Measurements from ENCODE around the gene ARRB2. TPM values are rescaled to one million over a fixed set of nuclear protein-coding genes. Genes with fewer than 3 reads are reported as not detected.

The ARRB2 gene
- total and polyA plus RNA-seq, 2 of the 13 experiments (the other 11 are each of a cell fraction or from before 2014, with no cell fraction given) = 21.5 to 49.2 TPM

DNA sequence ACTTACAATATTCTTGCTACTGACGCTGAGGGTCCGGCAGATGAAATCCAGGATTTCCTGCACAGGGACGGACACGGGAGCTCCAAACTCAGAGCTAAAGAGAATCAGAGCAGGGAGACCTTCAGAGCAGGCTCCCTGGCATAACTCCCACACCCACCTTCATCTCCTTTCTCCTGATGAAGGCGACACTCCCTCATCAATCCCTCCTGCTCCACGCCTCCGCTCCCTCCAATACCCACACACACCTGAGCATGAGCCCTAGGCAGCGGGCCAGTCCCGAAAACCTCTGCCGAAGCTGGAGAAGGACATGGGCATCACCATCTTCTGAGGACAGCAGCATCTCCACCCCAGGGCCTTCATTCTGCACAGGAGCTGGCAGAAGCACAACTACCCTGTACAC lies 34.6 kb upstream of the ARRB2 start:
- peaks cover 61 to 90% of the 10 kb centered on the region in 2 experiments for H3K36me3 ChIP-seq (replicated peaks in 1 of 2; ENCODE audit: control insufficient read depth in 1 of 2, insufficient read depth in 2 of 2, low read length in 2 of 2)
- no peak for ATAC-seq

More for the DNA sequence above, 34.6 kb upstream of the ARRB2 start:
- H3K4me1 ChIP-seq (ENCODE audit: insufficient read depth, low read length) = peaks cover 21% of the 10 kb centered on the region
- POLR2A ChIA-PET = no interaction called here
- BruUV-seq (replicated peaks) = no TSS peak
- in situ Hi-C loops (cut with HindIII; ENCODE audit: extremely low pct_ligation_motif_present, low pct_unique_long_range_greater_than_20kb) (no loop called here), intact Hi-C loops (cut with micrococcal nuclease; ENCODE audit: unreplicated experiment) (no loop called here)
- no peaks in the 10 kb centered on the region for H4K20me1 ChIP-seq (ENCODE audit: insufficient read depth, low read length)
- CTCF ChIA-PET (ENCODE audit: low intra/inter-chr PET ratio, low total read pairs) = no interaction called here
- WGBS (ENCODE audit: low lambda C conversion rate) = 93% methylated on average over 10 of the region's 10 CpGs
- no peak overlapping the region for H3K4me2 ChIP-seq (ENCODE audit: low read depth, low read length)
- no peak for FAIRE-seq
- H3K9ac ChIP-seq (ENCODE audit: insufficient read depth, low read depth, low read length) = no peak overlapping the region
- no peaks in the 10 kb centered on the region for H3K79me2 ChIP-seq (ENCODE audit: insufficient read depth, low read length)
- no peak for DNase-seq (ENCODE audit: low spot score)
- H3K27me3 ChIP-seq (ENCODE audit: control insufficient read depth in 1 of 2, insufficient read depth in 2 of 2, low read length in 2 of 2) = no peaks in the 10 kb centered on the region
- no peaks in the 10 kb centered on the region for H3K9me3 ChIP-seq (ENCODE audit: low read length)
- H3K4me3 ChIP-seq (replicated peaks in 1 of 3; ENCODE audit: insufficient read depth in 1 of 3, low read depth in 2 of 3, low read length in 3 of 3) = no peak overlapping the region
- H2AFZ ChIP-seq (ENCODE audit: low read length) = no peak overlapping the region
- TF ChIP-seq ELF1 (CRISPR knock-in tag; IDR thresholded peaks at IDR 0.05) (no peak), HNF4G (IDR thresholded peaks at IDR 0.05; ENCODE audit: borderline replicate concordance, low read depth, low read length) (no peak), HNF4G (CRISPR knock-in tag; IDR thresholded peaks at IDR 0.05; ENCODE audit: borderline replicate concordance, low read depth) (no peak), ZNF33A (CRISPR knock-in tag; IDR thresholded peaks at IDR 0.05; ENCODE audit: borderline replicate concordance) (no peak), NRL (CRISPR knock-in tag; IDR thresholded peaks at IDR 0.05; ENCODE audit: borderline replicate concordance) (no peak), BORCS8-MEF2B (CRISPR knock-in tag; IDR thresholded peaks at IDR 0.05) (no peak), ATRX (CRISPR knock-in tag; IDR thresholded peaks at IDR 0.05; ENCODE audit: borderline replicate concordance) (no peak), ZNF761 (CRISPR knock-in tag; conservative IDR thresholded peaks at IDR 0.05) (no peak), ZNF652 (CRISPR knock-in tag; IDR thresholded peaks at IDR 0.05; ENCODE audit: borderline replicate concordance, low read depth) (no peak), KLF6 (CRISPR knock-in tag; IDR thresholded peaks at IDR 0.05) (no peak), CCAR2 (optimal IDR thresholded peaks at IDR 0.05; ENCODE audit: low read depth, low read length) (no peak), ZNF143 (CRISPR knock-in tag; IDR thresholded peaks at IDR 0.05) (no peak), ZNF383 (CRISPR knock-in tag; IDR thresholded peaks at IDR 0.05; ENCODE audit: borderline replicate concordance) (no peak), HIVEP1 (CRISPR knock-in tag; IDR thresholded peaks at IDR 0.05) (no peak), KMT2B (CRISPR knock-in tag; IDR thresholded peaks at IDR 0.05) (no peak), ATM (IDR thresholded peaks at IDR 0.05; ENCODE audit: borderline replicate concordance) (no peak), GATAD2A (CRISPR knock-in tag; IDR thresholded peaks at IDR 0.05) (no peak)
- TF ChIP-seq, protein P1, sequence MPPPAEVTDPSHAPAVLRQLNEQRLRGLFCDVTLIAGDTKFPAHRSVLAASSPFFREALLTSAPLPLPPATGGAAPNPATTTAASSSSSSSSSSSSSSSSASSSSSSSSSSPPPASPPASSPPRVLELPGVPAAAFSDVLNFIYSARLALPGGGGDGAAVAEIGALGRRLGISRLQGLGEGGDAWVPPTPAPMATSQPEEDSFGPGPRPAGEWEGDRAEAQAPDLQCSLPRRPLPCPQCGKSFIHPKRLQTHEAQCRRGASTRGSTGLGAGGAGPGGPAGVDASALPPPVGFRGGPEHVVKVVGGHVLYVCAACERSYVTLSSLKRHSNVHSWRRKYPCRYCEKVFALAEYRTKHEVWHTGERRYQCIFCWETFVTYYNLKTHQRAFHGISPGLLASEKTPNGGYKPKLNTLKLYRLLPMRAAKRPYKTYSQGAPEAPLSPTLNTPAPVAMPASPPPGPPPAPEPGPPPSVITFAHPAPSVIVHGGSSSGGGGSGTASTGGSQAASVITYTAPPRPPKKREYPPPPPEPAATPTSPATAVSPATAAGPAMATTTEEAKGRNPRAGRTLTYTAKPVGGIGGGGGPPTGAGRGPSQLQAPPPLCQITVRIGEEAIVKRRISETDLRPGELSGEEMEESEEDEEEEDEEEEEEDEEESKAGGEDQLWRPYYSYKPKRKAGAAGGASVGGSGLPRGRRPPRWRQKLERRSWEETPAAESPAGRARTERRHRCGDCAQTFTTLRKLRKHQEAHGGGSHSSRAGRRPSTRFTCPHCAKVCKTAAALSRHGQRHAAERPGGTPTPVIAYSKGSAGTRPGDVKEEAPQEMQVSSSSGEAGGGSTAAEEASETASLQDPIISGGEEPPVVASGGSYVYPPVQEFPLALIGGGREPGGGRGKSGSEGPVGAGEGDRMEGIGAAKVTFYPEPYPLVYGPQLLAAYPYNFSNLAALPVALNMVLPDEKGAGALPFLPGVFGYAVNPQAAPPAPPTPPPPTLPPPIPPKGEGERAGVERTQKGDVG (CRISPR knock-in tag; IDR thresholded peaks at IDR 0.05; ENCODE audit: borderline replicate concordance) = no peak
- TF ChIP-seq, protein P2, sequence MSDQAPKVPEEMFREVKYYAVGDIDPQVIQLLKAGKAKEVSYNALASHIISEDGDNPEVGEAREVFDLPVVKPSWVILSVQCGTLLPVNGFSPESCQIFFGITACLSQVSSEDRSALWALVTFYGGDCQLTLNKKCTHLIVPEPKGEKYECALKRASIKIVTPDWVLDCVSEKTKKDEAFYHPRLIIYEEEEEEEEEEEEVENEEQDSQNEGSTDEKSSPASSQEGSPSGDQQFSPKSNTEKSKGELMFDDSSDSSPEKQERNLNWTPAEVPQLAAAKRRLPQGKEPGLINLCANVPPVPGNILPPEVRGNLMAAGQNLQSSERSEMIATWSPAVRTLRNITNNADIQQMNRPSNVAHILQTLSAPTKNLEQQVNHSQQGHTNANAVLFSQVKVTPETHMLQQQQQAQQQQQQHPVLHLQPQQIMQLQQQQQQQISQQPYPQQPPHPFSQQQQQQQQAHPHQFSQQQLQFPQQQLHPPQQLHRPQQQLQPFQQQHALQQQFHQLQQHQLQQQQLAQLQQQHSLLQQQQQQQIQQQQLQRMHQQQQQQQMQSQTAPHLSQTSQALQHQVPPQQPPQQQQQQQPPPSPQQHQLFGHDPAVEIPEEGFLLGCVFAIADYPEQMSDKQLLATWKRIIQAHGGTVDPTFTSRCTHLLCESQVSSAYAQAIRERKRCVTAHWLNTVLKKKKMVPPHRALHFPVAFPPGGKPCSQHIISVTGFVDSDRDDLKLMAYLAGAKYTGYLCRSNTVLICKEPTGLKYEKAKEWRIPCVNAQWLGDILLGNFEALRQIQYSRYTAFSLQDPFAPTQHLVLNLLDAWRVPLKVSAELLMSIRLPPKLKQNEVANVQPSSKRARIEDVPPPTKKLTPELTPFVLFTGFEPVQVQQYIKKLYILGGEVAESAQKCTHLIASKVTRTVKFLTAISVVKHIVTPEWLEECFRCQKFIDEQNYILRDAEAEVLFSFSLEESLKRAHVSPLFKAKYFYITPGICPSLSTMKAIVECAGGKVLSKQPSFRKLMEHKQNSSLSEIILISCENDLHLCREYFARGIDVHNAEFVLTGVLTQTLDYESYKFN (CRISPR knock-in tag; conservative IDR thresholded peaks at IDR 0.05) = no peak
- H3K27ac ChIP-seq (ENCODE audit: extremely low read length, insufficient read depth, low read length) = no peak overlapping the region

Data from HepG2 (cell line).